Measurements from ENCODE around the gene TPM1. TPM values are rescaled to one million over a fixed set of nuclear protein-coding genes. Genes with fewer than 3 reads are reported as not detected.

The TPM1 gene
- polyA plus RNA-seq, 1 of the 3 experiments (the other 2 are of a cell fraction), result 1,371 TPM

- H3F3A ChIP-seq (replicated peaks; ENCODE audit: insufficient read depth), result peaks cover 18% of the 10 kb centered on the region
- no peaks in the 10 kb centered on the region for H3K79me2 ChIP-seq (ENCODE audit: insufficient read depth)
- peaks cover 3 to 23% of the 10 kb centered on the region in 2 experiments; a peak in 3 of 4 replicates for H3K4me1 ChIP-seq (ENCODE audit: control insufficient read depth in 1 of 2, insufficient read depth in 2 of 2, low read depth in 1 of 2, low read length in 1 of 2)
- H2AFZ ChIP-seq (ENCODE audit: low read depth), result no peak overlapping the region
- no peak overlapping the region for H3K9ac ChIP-seq
- no peaks in the 10 kb centered on the region for H3K9me2 ChIP-seq
- ChIA-PET POLR2A (no interaction called here), CTCF (interaction anchor here (1.0 to 4.7 kb wide), 3 partner anchors 15 to 62 kb away, joined by 3 to 24 read pairs (median 6); no protein-coding TSS in a partner anchor)
- no peaks in the 10 kb centered on the region for H3K9me3 ChIP-seq
- H3K27ac ChIP-seq (ENCODE audit: low read depth in 2 of 2, low read length in 1 of 2), result no peak overlapping the region
- no peak overlapping the region for H3K4me2 ChIP-seq
- TF ChIP-seq, protein P1, sequence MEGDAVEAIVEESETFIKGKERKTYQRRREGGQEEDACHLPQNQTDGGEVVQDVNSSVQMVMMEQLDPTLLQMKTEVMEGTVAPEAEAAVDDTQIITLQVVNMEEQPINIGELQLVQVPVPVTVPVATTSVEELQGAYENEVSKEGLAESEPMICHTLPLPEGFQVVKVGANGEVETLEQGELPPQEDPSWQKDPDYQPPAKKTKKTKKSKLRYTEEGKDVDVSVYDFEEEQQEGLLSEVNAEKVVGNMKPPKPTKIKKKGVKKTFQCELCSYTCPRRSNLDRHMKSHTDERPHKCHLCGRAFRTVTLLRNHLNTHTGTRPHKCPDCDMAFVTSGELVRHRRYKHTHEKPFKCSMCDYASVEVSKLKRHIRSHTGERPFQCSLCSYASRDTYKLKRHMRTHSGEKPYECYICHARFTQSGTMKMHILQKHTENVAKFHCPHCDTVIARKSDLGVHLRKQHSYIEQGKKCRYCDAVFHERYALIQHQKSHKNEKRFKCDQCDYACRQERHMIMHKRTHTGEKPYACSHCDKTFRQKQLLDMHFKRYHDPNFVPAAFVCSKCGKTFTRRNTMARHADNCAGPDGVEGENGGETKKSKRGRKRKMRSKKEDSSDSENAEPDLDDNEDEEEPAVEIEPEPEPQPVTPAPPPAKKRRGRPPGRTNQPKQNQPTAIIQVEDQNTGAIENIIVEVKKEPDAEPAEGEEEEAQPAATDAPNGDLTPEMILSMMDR (IDR thresholded peaks at IDR 0.05), result no peak
- TF ChIP-seq NFIC (IDR thresholded peaks at IDR 0.05; ENCODE audit: borderline replicate concordance), result no peak
- no peak for TF ChIP-seq TEAD4 (IDR thresholded peaks at IDR 0.05; ENCODE audit: borderline replicate concordance, insufficient read depth)
- TF ChIP-seq RAD21 (IDR thresholded peaks at IDR 0.05; ENCODE audit: low read length), result no peak
- no peak for TF ChIP-seq GATA2 (CRISPR knock-in tag; IDR thresholded peaks at IDR 0.05)
- no peak for TF ChIP-seq REST (IDR thresholded peaks at IDR 0.05; ENCODE audit: low read depth, low read length)
- TF ChIP-seq FOSL2 (IDR thresholded peaks at IDR 0.05; ENCODE audit: borderline replicate concordance, low read depth), result no peak
- no peak for TF ChIP-seq MEF2A (IDR thresholded peaks at IDR 0.05; ENCODE audit: borderline replicate concordance, low read depth)
- TF ChIP-seq ELF1 (IDR thresholded peaks at IDR 0.05), result no peak
- TF ChIP-seq MXI1 (IDR thresholded peaks at IDR 0.05; ENCODE audit: low read depth, low read length), result no peak
- no peak for TF ChIP-seq TCF12 (IDR thresholded peaks at IDR 0.05)
- H4K20me1 ChIP-seq (ENCODE audit: insufficient read depth), result no peaks in the 10 kb centered on the region
- H3K4me3 ChIP-seq (ENCODE audit: low read depth in 2 of 2, low read length in 1 of 2), result no peak overlapping the region
- no peak for DNase-seq
- H3K36me3 ChIP-seq (replicated peaks in 1 of 2; ENCODE audit: control insufficient read depth in 1 of 2, insufficient read depth in 2 of 2, low read length in 1 of 2), result no peaks in the 10 kb centered on the region
- H3K27me3 ChIP-seq (ENCODE audit: insufficient read depth), result no peaks in the 10 kb centered on the region
- 90% methylated on average over 2 of the region's 2 CpGs for WGBS (ENCODE audit: low lambda C conversion rate)
Observed at GRCh38 chr15:63109498-63109897, 67.0 kb downstream of the TPM1 start.

GRCh38 chr15:63109920-63110319 is 67.4 kb downstream of the TPM1 start:
- no peaks in the 10 kb centered on the region for H3K79me2 ChIP-seq (ENCODE audit: insufficient read depth)
- ChIA-PET POLR2A (no interaction called here), CTCF (interaction anchor here (4.7 kb wide), 1 partner anchor 16 kb away, joined by 24 read pairs; no protein-coding TSS in a partner anchor)
- H3K9ac ChIP-seq, result no peak overlapping the region
- no peaks in the 10 kb centered on the region for H3K27me3 ChIP-seq (ENCODE audit: insufficient read depth)
- H3K9me3 ChIP-seq, result no peaks in the 10 kb centered on the region
- H4K20me1 ChIP-seq (ENCODE audit: insufficient read depth), result no peaks in the 10 kb centered on the region
- H2AFZ ChIP-seq (ENCODE audit: low read depth), result no peak overlapping the region
- DNase-seq, result no peak
- H3K27ac ChIP-seq (ENCODE audit: low read depth in 2 of 2, low read length in 1 of 2), result no peak overlapping the region
- WGBS (ENCODE audit: low lambda C conversion rate), result 94% methylated on average over 2 of the region's 2 CpGs
- H3K4me2 ChIP-seq, result no peak overlapping the region
- peaks cover 18% of the 10 kb centered on the region for H3F3A ChIP-seq (replicated peaks; ENCODE audit: insufficient read depth)
- H3K9me2 ChIP-seq, result no peaks in the 10 kb centered on the region
- H3K4me3 ChIP-seq (ENCODE audit: low read depth in 2 of 2, low read length in 1 of 2), result no peak overlapping the region
- H3K36me3 ChIP-seq (replicated peaks in 1 of 2; ENCODE audit: control insufficient read depth in 1 of 2, insufficient read depth in 2 of 2, low read length in 1 of 2), result no peaks in the 10 kb centered on the region
- peaks cover 3 to 23% of the 10 kb centered on the region in 2 experiments; a peak in 3 of 4 replicates for H3K4me1 ChIP-seq (ENCODE audit: control insufficient read depth in 1 of 2, insufficient read depth in 2 of 2, low read depth in 1 of 2, low read length in 1 of 2)
- TF ChIP-seq ZBTB33 (IDR thresholded peaks at IDR 0.05; ENCODE audit: borderline replicate concordance, low read depth) (no peak), MAX (IDR thresholded peaks at IDR 0.05; ENCODE audit: low read depth) (no peak), TCF12 (IDR thresholded peaks at IDR 0.05) (no peak), PBX3 (IDR thresholded peaks at IDR 0.05) (no peak), SIN3A (IDR thresholded peaks at IDR 0.05; ENCODE audit: borderline replicate concordance, low read depth, low read length) (no peak), MEF2A (IDR thresholded peaks at IDR 0.05; ENCODE audit: borderline replicate concordance, low read depth) (no peak), YY1 (IDR thresholded peaks at IDR 0.05; ENCODE audit: low read depth) (no peak), NRF1 (IDR thresholded peaks at IDR 0.05; ENCODE audit: low read depth, low read length) (no peak), IRF3 (IDR thresholded peaks at IDR 0.05; ENCODE audit: low read depth, low read length) (no peak), GABPA (IDR thresholded peaks at IDR 0.05; ENCODE audit: low read depth) (no peak)
